Stimulated activated naive CD8-positive, alpha-beta T cell treated with anti-CD3 and anti-CD28 coated beads, Interleukin-15, Interleukin-2, amounts not matched to agents 100 U/mL and 50 U/mL, for 24 hours (primary cell): Measurements from ENCODE around the gene WNT2B.
A peak's percentile ranks its signal among the peaks of the same experiment; 100 is the strongest.

Experiments used
- ATAC-seq: fragments of 150-1000 bp; cut with Tn5 transposase; one replicate; pipeline ENCODE4 v1.10.0; 2021
- DNase-seq: peaks from one replicate; pipeline ENCODE4 v3.0.0; 2021

WNT2B gene

DNA sequence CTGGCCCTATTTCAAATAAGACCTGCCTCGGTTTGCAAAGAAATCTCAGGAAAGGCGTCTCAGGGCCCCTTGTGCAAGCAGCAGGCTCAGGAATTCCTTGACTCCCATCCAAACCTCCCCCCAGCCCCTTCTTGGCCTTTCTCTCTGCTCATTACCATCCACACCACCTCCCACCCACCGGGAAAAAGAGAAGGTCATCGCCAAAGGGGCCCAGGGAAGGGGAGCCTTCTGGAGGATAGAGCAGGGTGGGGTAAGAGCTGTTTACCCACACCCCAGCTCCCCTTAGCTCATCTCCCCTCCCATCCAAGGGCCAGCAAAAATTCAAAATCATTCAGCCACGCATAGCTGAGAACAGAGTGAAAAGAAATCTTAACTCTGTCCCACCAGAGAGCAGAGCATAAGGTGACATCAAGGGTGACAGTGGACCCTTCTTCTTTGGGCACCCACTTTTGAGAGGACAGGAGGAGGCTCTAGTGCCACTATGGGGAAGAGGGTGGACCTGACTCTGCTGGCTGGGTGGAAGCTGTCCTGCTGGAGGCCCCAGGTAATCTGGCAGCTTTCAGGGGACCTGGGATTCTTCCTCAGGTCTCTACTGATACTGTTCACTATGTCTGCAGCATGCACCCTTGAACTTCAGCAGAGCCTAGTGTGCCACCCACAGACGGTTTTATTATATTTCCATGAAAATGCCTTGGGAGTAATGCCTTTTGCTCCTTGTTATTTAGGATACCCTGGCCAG, 3.9 kb upstream of the WNT2B start:
- ATAC-seq: no peak
- DNase-seq: no peak

- no peak for DNase-seq
- ATAC-seq: no peak
Measured at GRCh38 chr1:112505400-112505785, 3.4 kb upstream of the WNT2B start.

GRCh38 chr1:112505878-112506277, 2.9 kb upstream of the WNT2B start:
- DNase-seq (no peak), ATAC-seq (no peak)

GRCh38 chr1:112506306-112506705, 2.5 kb upstream of the WNT2B start:
- ATAC-seq: no peak
- DNase-seq: no peak

DNA sequence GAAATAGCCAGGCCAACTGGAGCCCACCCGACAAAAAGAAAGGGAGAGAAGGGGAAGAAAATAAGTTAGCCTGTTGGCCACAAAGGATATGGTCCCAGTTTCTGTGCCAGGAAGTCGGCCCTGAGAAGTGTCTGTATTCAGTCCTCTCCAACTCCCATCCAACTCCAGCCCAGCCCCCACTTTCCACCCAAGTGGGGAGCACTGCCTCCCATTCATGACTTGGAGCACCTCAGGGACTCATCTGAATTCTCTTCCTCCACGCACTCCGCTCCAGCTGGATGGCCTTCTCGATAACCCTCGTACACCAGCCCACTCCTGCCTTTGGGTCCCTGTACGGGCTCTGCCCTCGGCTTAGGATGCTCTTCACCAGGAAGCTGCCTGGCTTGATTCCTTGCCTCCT, 2.0 kb upstream of the WNT2B start:
- ATAC-seq (no peak), DNase-seq (no peak)

GRCh38 chr1:112507336-112507735, 1.4 kb upstream of the WNT2B start:
- ATAC-seq: no peak
- no peak for DNase-seq

GRCh38 chr1:112507921-112508277, 866 bp upstream of the WNT2B start:
- peak; percentile 14 for DNase-seq
- no peak for ATAC-seq

DNA sequence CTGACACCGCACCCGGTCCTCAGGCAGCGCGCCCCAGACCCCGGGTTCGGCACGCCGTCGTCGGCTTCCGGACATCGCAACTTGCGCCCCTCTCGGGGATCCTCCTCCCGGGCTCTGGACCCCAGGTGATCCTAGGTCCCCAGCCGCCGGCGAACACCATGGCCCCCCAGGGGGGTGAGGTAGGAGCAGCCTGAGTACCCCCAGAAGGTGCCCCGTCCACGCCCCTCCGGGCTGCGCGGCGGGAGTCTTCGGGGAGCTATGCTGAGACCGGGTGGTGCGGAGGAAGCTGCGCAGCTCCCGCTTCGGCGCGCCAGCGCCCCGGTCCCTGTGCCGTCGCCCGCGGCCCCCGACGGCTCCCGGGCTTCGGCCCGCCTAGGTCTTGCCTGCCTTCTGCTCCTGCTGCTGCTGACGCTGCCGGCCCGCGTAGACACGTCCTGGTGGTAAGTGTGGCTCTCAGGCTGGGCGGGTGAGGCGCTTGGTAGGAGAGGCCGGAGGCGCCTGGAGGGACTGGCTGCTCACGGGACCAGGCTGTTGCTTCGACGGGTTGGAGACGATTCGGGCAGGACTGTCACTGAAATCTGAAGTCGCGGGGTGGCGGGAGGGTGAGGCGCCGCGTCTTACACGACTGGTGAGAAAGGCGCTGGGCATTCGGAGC, 367 bp downstream of the WNT2B start:
- ATAC-seq (peak; percentile 30), DNase-seq (peak; percentile 14)

- ATAC-seq (no peak), DNase-seq (no peak)
Measured at GRCh38 chr1:112509660-112510178, 954 bp downstream of the WNT2B start.

DNA sequence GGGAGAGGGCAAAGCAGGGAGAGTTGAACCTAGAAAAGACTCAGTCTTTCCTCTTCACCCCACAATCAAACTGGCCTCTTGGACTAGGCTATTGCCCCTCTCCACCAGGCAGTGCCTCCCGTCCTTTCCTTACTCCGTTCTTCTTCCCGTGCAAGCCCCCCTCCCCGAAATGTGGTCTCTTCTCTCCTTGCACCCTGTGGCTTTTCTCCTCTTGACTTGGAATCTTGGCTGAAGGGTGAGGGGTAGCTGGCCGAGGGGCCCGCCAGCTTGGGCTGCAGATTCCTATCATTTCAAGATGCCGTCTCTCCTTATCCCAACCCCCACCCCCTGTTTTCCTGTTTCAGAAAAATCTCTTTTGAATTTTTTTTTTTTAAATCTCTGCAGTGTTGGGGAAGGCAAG, 1.6 kb downstream of the WNT2B start:
- ATAC-seq: no peak

GRCh38 chr1:112511897-112512296, 3.1 kb downstream of the WNT2B start:
- DNase-seq: no peak
- ATAC-seq: no peak

More for the DNA sequence above, 1.6 kb downstream of the WNT2B start:
- DNase-seq: no peak

DNA sequence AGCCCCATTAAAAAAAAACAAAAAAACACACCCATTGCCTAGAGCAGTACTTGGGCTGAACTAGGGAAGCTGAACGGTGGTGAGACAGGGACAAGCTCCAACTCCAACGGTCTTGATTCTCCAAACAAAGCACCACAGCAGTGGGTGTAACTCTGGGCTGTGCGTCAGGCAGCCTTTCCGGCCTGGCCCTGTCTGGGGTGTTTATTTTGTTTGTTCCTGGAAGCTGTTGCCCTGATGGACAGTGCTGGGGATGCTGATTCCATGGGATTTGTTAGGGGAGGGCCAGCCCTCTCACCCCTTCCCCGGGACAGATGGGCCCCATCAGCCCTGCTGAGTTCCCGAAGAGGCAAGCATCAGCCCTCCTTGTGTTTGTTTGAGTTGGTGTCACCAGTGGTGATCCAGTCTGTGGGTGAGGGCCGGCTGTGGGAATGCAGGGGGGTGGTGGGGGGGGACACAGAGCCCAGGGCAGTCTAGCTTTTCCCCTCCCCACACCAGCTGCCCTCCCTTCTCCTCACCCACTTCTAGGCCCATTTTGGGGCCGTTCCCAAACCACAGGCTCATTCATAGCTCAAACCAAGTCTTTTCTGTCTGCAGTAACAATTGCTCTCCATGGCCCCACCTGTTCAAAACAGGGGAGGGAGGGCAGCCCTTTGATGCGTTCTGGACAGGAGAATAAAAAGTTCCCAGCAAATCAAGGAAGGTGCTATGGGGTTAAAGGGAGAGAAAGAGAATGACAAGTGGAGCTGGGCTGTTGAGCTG, 4.5 kb downstream of the WNT2B start:
- DNase-seq (no peak), ATAC-seq (no peak)

GRCh38 chr1:112514901-112515300, 6.1 kb downstream of the WNT2B start:
- no peak for ATAC-seq
- no peak for DNase-seq

DNA sequence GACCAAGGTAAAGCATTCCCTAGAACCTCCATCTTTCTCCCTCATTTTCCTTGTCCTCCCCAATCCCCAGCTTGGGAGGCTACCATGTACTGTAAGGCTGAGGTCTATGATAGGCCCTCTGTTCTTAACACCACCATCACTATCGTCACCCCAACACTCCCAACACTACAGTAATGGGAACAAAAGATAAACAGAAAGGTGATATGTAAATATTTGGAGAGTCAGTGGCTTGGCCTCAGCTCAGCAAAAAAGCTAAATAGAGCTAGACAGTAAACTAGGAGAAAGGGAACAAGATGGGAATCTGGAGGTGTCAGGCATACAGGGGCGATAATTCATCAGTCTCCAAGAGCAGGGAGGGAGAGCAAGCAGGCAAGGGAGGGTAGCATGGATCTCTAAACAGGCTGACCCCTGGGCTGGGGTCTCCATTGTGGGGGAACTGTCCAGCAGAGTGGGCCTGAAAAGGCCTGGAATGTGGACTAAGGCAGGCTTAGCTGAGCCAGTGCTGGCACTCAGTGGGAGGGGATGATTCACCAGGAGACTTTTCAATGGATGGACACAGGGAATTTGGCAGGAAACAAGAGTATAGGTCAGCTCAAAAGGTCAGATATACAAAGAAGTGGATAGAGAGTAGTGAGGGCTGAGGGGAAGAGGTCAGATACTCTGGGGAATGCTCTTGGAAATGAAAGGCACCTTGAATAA, 6.7 kb downstream of the WNT2B start:
- no peak for DNase-seq
- no peak for ATAC-seq

- no peak for ATAC-seq
Measured at GRCh38 chr1:112516141-112516540, 7.4 kb downstream of the WNT2B start.

GRCh38 chr1:112517231-112517630, 8.5 kb downstream of the WNT2B start:
- DNase-seq (no peak), ATAC-seq (no peak)

More at GRCh38 chr1:112516141-112516540, 7.4 kb downstream of the WNT2B start:
- DNase-seq: no peak

- no peak for ATAC-seq
- DNase-seq: no peak
Measured at GRCh38 chr1:112517646-112518045, 8.9 kb downstream of the WNT2B start.

DNA sequence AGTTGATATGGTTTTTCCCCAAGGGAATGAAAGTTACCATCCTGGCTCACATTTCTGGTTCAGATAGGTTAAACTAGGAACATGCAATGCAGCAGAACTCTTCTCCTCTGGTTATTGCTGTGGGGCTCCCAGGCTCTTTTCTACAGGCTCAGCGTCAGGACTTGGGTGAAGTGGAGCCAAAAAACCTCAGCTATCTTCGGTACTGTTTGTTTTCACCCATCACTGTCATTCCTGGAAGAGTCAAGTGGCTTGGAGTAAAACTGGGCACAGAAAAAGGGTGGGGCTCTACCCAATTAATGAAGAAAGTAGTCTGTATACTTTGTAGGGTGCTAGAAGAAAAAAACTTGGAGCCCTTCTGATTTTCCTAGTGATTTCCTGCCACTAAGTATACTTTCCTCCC, 9.4 kb downstream of the WNT2B start:
- DNase-seq (no peak), ATAC-seq (no peak)

GRCh38 chr1:112520166-112520565, 11.4 kb downstream of the WNT2B start:
- DNase-seq (no peak), ATAC-seq (no peak)

DNA sequence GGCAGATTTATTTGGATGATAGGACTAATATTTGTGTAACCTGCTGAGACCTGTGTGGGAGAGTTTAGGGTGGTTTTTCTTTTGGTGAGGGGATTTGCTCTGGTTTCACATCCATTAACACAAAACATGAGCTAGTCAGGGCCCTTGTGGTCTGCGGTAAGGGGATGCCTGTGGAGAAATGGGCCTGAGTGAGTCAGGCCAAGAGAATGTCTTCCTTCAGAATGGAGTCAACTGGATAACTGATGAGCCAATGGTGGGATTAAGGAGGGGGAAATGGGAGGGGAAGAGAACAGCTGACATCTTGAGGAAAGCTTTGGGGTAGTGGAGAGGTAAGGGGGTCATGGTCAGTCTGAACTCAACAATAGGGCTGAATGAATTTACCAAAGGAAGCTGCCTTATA, 13.9 kb downstream of the WNT2B start:
- DNase-seq (no peak), ATAC-seq (no peak)

DNA sequence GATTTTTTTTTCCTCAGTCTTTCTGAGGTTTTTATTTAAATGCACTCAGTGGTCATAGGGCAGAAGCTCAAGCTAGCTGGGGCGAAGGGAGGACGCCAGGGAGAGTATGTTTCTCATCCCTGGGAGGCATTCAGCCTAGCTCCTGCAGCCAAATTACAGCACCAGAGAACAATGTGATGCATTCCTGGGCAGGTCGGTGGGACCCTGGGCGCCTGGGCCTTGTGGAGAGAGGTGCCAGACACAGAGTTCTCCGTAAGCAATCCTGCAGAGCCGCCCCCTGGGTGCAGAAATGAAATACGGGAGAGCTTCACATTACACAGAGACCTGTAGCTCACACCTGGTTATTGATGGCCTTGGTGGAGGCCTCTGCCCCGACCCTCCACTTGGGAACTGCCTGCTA, 15.5 kb downstream of the WNT2B start:
- ATAC-seq (no peak), DNase-seq (no peak)

DNA sequence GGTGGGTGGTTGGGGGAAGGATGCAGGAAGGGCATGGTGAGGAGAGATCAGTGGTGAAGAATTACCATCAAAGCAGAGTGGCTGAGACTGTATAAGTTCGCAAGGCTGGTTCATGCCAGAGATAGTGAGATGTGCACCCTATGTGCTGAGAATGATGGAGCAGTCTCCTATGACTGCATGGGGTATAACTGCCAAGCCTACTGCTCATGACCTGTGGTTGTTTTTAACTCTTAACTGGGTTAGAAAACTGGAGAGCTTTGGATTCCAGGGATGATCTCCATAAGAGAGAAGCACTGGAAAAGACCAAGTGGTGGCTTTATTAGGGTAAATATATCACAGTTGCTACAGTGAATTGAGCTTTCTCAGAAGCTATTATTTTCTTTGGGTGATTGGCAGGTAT, 16.2 kb downstream of the WNT2B start:
- no peak for ATAC-seq

More for the DNA sequence above, 16.2 kb downstream of the WNT2B start:
- DNase-seq: no peak
